NCI-H446 (cell line): Measurements from ENCODE around the gene ACOT8.
A peak's percentile ranks its signal among the peaks of the same experiment; 100 is the strongest.
"Not testable (repeated sequence)": the region's sequence is repeated elsewhere in the genome, so short reads cannot be mapped to it uniquely, and the experiment has no call there.

Source experiments
- DNase-seq, 2 experiments: peaks; one replicate each; lab custom pipeline; 2025; lab: John Stamatoyannopoulos, UW

The ACOT8 gene

DNA sequence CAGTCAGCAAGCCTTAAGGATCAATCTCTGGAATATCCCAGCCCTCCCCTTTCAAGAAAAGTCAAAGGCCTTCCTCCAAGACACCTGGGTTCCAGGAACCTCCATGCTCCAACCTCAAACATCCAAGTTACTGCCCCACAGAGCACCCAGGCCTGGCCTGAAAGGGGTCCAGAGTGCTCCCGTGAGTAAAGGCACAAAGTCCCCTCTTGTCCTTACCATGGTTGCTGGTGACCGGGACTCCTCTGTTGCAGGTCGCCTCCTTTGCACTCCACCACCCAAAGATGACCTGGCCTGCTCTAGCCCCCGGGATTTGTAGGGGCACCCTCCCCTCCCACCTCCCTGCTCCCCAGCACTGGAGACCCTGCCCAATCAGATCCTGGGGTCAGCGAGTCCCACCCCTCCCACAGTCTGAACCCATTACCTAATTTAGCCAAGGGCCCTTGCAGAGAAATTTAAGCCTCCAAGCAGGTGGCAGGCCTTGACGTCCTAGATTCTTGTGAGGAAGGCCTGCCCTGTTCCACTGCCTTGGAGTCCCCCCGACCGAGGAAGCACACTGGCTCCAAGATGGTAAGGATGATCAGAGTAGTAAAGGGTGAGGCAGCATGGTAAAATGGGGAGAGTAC lies 30.1 kb downstream of the ACOT8 start, which contains the start of gene TNNC2:
Gene TNNC2, minus strand, starts transcription at position 283 of the 623 bp plus-strand sequence. Its CDS starts 64 bp downstream, at position 219.
- no peak for DNase-seq

DNA sequence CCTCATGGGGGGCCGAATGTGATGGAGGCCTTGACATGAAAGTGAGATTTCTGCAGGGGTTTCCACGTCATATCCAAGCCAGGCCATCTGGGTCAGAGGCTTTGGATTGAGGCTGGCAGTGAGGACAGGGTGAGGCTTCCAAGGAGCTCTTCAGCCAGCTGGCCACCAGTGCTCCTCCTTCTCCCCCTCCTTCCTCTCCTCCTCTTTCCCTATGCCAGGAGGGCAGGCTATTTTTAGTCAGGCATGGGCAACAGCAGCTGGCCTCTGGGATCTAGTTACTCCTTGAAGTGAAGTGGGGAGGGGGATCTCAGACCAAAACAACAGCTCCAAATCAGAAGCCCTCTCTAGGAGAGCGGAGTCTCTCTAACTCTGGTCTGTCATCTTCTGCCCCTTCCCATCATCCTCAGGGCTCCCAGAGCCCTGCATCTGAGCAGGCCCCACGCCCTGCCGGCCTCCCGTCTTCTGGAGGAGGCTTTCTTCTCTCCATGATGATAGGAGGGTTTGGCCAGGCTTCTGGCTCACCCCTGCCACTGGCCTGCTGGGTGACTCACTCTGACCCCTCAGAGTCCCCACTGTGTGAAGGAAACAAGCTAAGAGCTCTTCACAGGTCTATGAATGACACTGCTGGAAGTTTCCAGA lies 30.7 kb downstream of the ACOT8 start:
- DNase-seq: peak in 1 of 2 experiments; percentile 43

DNA sequence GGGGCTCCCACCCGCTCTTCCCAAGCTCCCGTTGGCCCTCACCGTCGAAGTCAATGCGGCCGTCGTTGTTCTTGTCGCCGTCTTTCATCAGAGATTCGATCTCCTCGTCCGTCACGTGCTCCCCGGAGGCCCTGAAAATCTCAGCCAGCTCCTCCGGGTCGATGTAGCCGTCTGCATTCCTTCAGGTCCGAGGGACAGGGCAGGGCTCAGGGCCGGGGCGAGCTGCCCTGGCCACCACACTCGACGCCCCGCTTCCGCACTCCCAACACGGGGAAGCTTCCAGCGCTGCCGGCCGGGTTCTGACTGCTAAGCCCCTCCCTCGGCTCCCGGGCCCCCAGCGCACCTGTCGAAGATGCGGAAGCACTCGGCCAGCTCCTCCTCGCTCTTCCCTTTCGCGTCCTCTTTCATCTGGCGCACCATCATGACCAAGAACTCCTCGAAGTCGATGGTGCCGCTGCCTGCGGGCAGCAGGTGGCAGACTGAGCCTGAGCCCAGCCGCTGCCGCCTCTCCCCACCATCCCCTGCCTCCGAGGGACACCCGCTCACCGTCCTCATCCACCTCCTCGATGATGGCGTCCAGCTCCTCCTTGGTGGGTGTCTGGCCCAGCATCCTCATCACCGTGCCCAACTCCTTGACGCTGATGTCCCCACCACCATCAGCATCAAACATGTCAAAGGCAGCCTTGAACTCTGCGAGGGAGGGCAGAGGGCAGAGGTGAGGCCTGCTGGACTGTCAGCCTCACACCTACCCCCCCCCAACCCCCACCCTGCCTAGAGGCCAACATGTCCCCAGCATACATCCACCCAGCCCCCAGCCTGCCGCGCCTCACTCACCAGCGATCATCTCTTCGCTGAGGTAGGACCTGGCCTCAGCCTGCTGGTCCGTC lies 33.0 kb downstream of the ACOT8 start:
- DNase-seq: peak in 1 of 2 experiments; percentile 28

DNA sequence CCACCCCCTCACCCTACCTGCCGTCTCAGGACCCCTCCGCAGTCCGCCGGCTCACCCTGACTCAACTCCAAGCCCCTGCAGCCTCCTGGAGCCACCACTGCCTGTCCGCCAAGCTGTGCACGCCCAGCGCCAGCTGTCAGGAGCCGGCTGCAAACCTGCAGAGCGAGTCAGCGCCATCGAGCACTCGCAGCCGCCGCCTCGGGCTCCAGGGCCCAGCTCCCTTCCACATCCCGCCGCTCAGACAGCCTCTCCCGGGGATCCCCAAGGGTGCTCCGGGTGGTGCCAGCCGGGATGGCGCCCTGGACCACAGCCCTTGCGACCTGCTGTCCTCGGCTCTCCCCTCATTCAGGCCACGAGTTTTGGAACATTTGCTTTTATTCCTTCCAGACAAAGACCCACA lies 34.3 kb downstream of the ACOT8 start:
- DNase-seq: peak in 1 of 2 experiments; percentile 57

DNA sequence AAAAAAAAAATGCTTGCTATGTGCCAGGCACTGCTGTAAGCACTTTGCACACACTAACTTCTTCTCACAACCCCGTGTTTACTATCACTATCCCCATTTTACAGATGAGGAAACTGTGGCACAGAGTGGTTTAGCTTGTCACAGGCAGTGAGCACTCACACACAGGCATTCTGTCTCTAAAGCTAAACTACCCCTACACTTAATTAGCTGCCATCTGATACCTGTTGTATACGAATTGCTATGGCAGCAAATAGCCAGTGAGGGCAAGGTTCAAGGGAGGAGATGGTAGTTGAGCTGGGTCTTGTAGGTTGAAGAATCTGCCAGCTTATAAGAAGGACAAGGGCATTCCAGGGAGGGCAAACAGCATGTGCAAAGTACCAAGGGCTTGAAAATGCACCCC lies 35.2 kb downstream of the ACOT8 start:
- no peak for DNase-seq

DNA sequence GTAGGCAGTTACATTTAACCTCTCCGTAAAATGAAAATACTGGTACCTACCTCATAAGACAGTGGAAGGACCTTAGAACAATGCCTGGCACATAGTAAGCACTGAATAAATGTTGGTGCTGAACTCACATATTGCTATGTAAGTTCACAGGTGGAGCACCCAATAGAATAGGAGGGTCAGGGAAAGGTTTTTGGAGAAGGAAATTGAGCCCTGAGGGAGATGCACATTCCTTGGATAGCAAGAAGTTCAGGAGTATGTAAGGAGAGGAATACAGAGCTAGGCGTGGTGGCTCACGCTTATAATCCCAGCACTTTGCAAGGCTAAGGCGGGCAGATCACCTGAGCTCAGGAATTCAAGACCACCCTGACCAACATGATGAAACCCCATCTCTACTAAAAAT lies 37.7 kb downstream of the ACOT8 start:
- no peak for DNase-seq

DNA sequence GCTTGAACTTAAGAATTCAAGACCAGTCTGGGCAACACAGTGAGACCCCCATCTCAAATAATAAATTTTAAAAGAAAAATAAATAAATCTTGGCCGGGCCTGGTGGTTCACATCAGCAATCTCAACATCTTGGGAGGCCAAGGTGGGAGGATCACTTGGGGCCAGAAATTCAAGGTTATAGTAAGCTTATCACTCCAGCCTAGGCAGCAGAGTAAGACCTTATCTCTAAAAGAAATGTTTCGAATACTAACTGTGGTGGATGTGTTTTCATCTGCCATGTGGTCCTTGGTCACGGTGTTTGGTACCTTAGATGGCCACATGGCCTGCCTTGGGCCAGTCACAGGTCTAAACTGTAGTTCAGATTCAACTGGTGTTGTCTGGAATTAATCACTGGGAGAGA lies 39.0 kb downstream of the ACOT8 start:
- DNase-seq: no peak

DNA sequence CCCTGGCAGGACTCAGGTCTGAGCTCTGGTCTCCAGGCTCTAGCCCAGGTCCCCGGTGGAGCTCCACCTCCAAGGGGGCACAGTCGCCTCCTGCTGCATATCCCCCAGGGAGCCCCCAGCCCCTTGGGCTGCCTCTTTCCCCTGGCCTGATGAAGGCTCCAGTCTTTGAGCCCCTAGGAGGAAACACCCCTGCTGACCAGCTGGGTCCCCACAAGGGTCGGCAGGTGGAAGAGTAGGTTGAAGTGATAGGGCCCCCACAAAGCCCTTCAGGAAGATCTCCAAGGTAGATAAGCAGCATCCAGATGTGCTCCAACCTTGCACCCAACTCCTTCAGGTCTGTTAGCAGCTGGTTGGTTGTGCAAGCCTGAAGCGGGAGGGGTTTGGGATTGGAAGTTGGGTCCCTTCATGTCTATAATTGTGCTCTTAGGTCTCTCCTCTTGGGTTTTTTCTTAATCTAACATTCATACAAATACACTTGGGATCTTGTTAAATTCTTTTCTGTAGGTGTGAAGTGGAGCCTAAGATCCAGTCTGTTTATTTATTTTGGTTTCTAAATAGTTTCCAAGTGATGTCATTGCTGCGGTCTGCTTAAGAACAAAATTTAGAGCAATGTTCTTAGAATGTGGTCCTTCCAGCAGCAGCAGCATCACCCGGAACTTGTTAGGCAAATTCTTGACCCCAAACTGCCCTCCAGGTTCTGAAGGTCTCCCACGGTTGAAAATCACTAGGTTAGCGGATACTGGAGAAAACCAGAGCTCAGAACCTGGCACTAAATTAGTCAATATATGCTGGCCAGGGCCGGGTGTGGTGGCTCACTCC lies 39.6 kb downstream of the ACOT8 start:
- no peak for DNase-seq

DNA sequence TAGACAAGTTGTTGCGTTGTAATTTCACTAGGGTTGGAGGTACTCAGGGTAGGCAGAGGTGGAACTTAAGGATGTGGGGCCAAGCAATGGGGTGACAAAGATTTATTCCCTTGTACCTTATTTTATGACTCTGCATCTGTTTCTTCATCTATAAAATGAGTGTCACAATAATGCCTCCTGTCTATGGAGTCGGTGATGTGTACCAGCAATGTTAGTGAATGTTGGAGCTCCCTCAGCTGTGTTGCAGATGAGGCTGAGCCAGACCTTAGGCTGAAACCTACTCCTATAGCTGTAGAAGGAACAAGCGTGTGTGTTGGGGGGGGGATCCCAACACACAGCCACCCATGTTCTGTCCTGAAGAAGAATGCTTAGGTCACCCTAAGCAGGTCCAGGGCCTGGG lies 40.2 kb downstream of the ACOT8 start:
- DNase-seq: no peak

DNA sequence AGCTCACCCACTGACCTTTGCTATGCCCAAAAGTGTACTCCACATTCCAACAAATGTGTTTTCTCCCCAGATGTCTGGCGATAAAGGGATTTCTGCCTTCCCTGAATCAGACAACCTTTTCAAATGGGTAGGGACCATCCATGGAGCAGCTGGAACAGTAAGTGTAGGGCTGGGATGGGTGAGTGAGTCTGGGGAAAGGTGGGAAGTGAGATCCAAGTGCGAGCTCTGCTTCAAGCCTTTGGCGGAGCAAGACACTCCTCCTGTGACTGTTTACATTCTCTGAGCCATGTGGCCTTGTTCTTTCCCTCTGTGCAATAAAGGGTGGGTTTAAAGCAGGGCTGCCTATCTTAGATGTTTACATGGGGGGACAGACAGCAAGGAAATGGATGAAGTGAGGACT lies 42.9 kb downstream of the ACOT8 start:
- DNase-seq: no peak

DNA sequence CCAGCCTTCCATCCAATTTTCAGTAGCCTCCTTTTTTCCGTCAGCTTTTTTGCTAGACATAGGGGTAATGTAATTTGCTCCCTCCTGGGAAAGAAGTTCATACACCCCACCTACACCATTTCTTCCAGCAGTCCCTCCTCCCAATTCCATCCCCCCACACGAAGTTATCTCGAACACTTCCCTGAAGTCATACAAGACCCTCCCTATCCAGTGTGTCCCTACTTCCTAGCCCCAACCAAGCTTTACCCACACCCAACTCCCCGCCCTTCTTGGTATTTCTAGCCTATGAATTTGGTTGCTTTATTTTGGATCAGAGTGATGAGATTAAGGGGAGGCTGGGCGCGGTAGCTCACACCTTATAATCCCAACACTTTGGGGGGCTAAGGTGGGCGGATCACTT lies 43.7 kb downstream of the ACOT8 start:
- DNase-seq: no peak

DNA sequence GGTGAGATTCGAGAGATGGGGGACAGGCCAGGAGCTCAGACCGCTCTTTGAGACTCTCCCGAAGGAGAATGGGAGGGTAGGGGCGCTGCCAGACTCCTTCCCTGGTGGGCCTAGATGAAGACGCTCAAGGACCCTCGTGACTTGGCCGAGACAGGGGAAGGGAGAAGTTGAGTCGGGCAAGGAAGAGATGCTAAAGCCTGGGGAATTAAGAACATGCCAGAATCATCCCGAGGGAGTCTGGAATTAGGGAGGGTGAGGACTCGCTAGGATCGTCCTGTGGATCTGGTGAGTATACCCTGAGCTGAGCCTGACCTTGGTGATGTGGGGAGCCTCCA lies 44.2 kb downstream of the ACOT8 start:
- no peak for DNase-seq

DNA sequence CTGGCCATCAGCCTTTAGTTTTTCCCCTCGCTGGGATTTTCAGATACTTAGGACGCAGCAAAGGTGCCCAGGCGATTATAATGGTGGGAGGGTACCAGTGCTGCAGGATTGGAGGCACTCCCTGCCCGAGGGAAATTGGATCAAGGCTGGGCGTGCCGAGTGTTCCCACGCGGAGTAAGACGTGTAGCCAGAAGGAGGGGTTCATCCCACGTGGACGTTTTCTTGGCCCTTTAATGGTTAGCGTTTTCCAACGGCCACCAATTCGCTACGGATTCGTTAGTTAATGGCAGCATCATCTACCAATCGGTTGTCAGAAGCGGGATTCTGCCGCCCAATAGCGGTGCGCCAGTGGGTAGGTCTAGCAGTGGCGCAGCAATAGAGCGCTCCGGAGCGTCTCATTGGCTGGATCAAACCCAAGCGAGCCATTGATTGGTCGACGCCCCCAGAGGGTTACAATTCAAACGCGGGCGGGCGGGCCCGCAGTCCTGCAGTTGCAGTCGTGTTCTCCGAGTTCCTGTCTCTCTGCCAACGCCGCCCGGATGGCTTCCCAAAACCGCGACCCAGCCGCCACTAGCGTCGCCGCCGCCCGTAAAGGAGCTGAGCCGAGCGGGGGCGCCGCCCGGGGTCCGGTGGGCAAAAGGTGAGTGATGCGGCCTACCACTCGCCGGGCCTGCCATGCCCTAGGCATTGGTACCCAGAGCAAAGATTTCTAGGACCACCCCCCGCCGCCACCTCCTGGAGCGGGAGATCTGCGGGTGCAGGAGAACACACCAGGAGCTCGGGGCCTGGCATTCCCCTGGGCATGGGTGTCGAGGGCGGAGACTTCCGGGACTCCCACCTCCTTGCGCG lies 44.8 kb downstream of the ACOT8 start, which contains the start of gene UBE2C:
Gene UBE2C, plus strand, starts transcription at position 488 of the 849 bp plus-strand sequence. Its CDS starts 52 bp downstream, at position 540.
- DNase-seq: peak; percentile 98 to 100

DNA sequence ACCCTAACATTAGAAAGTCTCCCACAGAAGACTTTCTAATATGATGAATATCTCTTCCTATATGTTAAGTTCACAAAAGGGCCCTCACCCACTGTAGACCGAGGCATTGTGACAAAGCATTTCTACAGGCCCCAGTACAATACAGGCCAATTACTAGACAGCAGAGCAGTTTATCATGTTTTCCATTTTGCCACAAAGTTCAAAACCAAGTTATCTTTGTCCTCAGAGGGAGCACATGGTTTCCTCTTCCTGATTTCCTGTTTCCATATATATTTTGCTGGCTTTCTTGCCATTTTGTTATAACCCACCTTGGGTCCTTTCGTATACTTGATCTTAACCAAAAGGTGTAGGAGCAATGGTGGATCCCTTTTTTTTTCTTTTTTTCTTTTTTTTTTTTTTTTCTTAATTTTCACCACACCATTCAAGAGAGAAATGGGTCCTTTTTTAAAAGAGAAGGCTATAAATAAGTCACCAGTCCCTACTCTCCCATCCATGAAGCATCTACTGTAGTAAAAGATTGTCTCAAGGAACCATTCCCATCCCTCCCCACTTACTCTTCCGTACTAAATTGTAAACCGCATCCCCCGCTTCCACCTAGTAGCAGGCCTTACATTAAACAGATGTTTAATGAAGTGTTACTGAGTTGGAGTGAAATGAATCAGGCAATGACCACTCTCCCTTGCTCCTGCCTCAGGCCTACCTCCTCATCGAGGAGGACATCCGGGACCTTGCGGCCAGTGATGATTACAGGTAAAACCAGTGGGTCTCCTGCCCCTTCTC lies 46.8 kb downstream of the ACOT8 start:
- no peak for DNase-seq

DNA sequence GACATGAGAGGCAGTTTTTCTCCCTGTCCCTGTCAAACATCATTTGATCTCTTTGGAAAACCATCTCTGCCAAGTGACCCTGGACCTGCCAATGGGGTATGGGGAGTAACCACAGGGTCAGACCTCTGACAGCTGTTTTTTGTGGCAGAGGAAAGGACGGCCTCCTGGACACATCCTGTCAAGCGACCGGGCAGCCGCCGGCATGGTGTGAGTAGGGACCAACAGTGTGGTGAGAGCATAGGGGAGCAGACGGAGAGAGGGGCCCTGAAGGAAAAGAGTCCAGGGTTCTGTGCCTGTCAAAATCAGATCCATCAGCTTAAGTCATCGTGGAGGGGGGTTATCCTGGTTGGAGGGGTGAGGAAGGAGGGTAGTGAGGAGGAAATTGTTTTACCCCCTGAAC lies 55.3 kb downstream of the ACOT8 start:
- no peak for DNase-seq

DNA sequence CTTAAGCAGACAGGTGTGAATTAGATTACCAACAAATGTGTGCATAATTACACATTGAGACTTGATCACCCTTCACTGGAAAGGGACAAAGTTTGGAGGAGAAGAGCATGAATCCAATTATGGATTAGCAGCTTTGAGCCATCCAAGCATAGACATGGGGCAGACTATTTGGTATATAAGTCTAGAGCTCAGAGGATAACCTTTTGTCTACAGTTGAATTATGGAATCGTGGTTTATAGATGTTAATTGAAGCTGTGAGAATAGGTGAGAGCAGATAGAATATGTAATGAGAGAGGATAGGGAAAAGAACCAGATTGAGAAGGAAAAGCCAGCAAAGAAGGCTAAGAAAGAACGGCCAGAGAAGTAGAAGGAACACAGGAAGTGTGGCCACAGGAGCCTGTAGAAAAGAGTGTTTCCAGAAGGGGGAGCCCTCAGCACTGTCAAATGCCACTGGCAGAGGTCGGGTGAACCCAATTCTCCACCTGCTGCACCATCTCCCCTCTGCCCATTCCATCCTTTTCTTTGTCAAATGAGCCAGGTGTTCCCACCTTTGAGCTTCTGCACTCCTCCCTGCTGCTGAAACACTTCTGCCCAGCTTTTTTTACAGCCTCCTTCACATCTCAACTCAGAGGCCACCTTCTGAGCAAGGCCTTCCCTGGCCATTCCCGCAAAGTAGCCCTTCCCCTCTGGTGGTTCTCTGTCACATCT lies 58.1 kb downstream of the ACOT8 start:
- DNase-seq: peak; percentile 39 to 44

DNA sequence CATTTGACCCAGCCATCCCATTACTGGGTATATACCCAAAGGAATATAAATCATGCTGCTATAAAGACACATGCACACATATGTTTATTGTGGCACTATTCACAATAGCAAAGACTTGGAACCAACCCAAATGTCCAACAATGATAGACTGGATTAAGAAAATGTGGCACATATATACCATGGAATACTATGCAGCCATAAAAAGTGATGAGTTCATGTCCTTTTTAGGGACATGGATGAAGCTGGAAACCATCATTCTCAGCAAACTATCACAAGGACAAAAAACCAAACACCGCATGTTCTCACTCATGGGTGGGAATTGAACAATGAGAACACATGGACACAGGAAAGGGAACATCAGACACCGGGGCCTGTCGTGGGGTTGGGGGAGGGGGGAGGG lies 59.2 kb downstream of the ACOT8 start:
- DNase-seq: not testable (repeated sequence)

DNA sequence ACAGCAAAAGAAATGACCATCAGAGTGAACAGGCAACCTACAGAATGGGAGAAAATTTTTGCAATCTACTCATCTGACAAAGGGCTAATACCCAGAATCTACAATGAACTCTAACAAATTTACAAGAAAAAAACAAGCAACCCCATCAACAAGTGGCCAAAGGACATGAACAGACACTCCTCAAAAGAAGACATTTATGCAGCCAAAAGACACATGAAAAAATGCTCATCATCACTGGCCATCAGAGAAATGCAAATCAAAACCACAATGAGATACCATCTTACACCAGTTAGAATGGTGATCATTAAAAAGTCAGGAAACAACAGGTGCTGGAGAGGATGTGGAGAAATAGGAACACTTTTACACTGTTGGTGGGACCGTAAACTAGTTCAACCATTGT lies 59.7 kb downstream of the ACOT8 start:
- not testable (repeated sequence) for DNase-seq

DNA sequence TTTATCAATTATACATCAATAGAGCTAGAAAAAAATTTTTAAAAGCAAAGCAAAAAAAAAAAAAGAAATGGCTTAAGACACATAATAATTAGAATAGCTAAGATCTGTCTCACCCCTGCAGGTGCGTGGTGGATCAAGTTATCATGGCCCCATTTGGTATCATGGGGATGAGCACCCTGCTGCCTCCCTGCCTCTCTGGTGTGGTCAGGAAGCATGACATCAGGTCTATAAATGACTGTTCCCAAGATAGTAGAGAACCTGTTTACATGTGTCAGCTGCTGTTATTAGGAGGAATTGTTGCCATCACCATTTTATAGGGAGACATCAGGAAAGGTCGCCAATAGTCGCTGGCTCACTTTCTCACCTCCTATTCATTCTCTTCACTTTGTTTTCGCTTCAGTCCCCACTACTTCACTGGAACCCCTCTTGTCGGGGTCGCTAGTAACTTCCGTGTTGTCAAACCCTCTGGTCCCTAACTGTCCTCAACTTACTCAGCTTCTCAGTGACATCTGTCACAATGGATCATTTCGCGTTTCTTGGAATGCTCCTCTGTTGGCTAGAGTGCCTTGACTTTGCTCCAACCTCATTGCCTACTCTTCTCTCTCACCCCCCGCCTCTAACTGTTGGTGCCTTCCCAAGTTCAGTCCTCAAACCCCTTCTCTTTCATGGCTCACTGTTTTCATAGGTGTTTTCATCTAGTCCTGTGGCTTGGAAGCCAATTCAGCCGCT lies 60.7 kb downstream of the ACOT8 start:
- DNase-seq: no peak
